Body of pancreas (tissue), 4 donors: ENCODE measurements around the gene OSBPL2. TPM values are rescaled to one million over a fixed set of nuclear protein-coding genes. Genes with fewer than 3 reads are reported as not detected.

Source experiments
- ATAC-seq: fragments of 150-250 bp; one replicate; pipeline ENCODE4 v1.9.1; 2016
- DNase-seq, 4 donors: peaks; one replicate each; pipeline ENCODE4 v3.0.0-alpha.2; 2019
- H3K27ac ChIP-seq, 4 donors: fragments of 200-600 bp; sonication (generic); 1 replicate in 3 of 4; 2 replicates in 1 of 4; pipeline versions ENCODE4 v1.5.1 to v1.6.1; 2016 to 2019; ENCODE audit warnings: mild to moderate bottlenecking in 1 of 4, mixed read lengths in 1 of 4, moderate library complexity in 1 of 4
- H3K27me3 ChIP-seq, 2 donors: fragments of 200-600 bp; sonication (generic); one replicate each; pipeline ENCODE4 v1.6.0; 2016; ENCODE audit warnings: mild to moderate bottlenecking in 1 of 2
- H3K36me3 ChIP-seq, 2 donors: fragments of 200-600 bp; sonication (generic); replicated peaks in 1 of 2; 2 replicates each; pipeline ENCODE4 v1.5.1; 2016; ENCODE audit warnings: low read depth in 2 of 2; ENCODE audit not compliant: insufficient read depth in 1 of 2
- H3K4me1 ChIP-seq: fragments of 200-600 bp; sonication (generic); one replicate; pipeline ENCODE4 v1.6.0; 2016
- H3K4me3 ChIP-seq, 2 donors: fragments of 200-600 bp; sonication (generic); 1 replicate in 1 of 2; 2 replicates in 1 of 2; pipeline ENCODE4 v1.5.1; 2016 to 2019
- H3K9me3 ChIP-seq, 3 donors: fragments of 200-600 bp; sonication (generic); 1 replicate in 2 of 3; 2 replicates in 1 of 3; pipeline ENCODE4 v1.5.1; 2016
- POLR2A ChIP-seq, 3 donors: fragments of 450-650 bp; IDR thresholded peaks; one replicate each; pipeline ENCODE4 v1.6.1; 2016; ENCODE audit warnings: antibody characterized with exemption in 3 of 3, mild to moderate bottlenecking in 2 of 3
- WGBS, 2 donors: methylation state at CpG; one replicate each; pipeline ENCODE4 v1.1.5; 2017; 5-methylcytosine and 5-hydroxymethylcytosine counted together
- intact Hi-C: fragments of 100-400 bp; cut with DNase I; formaldehyde crosslinking; loops from one replicate; pipeline ENCODE4 v1.15.1; 2023
- total RNA-seq, 2 donors: library from RNA; depleted of rRNA; stranded (reverse); fragments of >200 nt; gene quantifications; one replicate each; pipeline ENCODE4 v1.1.0, GENCODE V29; 2016
- TF ChIP-seq, protein P1 (sequence below), 7 experiments: fragments of 450-650 bp in 4 of 7; fragments of 200-600 bp in 3 of 7; sonication (generic) in 3 of 7; IDR thresholded peaks; one replicate each; pipeline ENCODE4 v1.5.1; 2016 to 2019; ENCODE audit warnings: antibody characterized with exemption in 7 of 7

The OSBPL2 gene
- total RNA-seq, 2 donors from 2014 or later: 54.5 to 71.9 TPM

GRCh38 chr20:62214067-62214466 is 24.3 kb upstream of the OSBPL2 start:
- H3K4me3 ChIP-seq: no peak overlapping the region
- no peak for TF ChIP-seq POLR2A (IDR thresholded peaks at IDR 0.05)
- TF ChIP-seq, protein P1, sequence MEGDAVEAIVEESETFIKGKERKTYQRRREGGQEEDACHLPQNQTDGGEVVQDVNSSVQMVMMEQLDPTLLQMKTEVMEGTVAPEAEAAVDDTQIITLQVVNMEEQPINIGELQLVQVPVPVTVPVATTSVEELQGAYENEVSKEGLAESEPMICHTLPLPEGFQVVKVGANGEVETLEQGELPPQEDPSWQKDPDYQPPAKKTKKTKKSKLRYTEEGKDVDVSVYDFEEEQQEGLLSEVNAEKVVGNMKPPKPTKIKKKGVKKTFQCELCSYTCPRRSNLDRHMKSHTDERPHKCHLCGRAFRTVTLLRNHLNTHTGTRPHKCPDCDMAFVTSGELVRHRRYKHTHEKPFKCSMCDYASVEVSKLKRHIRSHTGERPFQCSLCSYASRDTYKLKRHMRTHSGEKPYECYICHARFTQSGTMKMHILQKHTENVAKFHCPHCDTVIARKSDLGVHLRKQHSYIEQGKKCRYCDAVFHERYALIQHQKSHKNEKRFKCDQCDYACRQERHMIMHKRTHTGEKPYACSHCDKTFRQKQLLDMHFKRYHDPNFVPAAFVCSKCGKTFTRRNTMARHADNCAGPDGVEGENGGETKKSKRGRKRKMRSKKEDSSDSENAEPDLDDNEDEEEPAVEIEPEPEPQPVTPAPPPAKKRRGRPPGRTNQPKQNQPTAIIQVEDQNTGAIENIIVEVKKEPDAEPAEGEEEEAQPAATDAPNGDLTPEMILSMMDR (IDR thresholded peaks at IDR 0.05): no peak
- H3K27ac ChIP-seq: no peak overlapping the region
- H3K4me1 ChIP-seq: peaks cover 5% of the 10 kb centered on the region
- ATAC-seq (no peak), DNase-seq (no peak)
- 36 to 38% methylated on average over 8 to 12 of the region's 12 CpGs for whole genome bisulfite sequencing, 2 donors
- no peaks in the 10 kb centered on the region for H3K36me3 ChIP-seq
- H3K9me3 ChIP-seq: no peaks in the 10 kb centered on the region
- intact Hi-C loops: no loop called here
- H3K27me3 ChIP-seq: peaks cover 0 to 22% of the 10 kb centered on the region in 2 donors

DNA sequence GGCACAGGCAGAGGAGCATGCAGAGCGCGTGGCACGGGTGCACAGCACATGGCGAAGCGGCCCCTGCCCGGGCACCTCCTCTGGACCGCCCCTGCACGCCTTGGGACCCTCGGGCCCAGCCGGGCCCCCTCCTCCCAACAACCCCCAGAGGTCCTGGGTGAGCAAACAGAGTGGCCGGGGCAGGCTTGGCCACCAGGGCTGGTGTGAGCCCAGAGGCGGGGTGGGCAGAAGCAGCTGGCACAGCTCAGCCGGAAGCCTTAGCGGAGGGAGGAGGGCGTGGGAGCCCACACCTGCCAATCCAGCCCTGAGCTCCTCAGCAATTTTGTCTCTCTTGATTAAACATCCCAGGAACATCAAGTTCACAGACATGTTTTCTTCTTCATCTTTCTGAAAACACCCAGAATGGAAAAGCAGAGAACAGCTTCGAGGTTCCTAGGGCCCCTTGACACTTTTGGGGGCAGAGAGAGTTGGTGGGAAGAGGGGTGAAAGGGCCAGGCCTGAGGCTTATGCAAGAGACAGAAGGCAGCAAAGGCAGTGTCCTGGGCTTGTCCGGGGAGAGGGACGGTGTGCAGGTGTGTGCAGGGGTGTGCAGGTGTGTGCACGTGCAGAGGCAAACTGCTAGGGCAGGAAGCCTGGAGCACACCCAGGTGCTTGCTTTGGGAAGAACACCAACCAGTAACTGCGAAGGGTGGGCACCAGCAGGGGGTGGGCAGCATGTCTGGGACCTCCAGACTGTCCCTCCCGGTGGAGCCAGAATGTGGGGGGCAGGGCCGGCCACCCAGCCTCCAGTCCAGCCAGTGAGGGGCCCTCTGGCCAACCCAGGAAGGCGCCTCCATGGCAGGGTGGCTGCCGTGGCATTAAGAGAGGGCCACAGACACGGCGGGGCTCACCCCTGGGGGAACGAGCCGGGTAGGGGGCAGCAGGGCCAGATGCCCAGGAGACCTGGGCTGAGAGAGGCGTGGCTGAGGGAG is 23.0 kb upstream of the OSBPL2 start:
- DNase-seq: no peak
- Histone ChIP-seq H3K4me3 (no peak overlapping the region), H3K36me3 (no peaks in the 10 kb centered on the region), H3K4me1 (peaks cover 12% of the 10 kb centered on the region), H3K27ac (no peak overlapping the region), H3K27me3 (peaks cover 0 to 26% of the 10 kb centered on the region in 2 donors), H3K9me3 (no peaks in the 10 kb centered on the region)
- 71 to 72% methylated on average over 10 to 28 of the region's 29 CpGs for WGBS, 2 donors
- intact Hi-C loops: no loop called here
- no peak for ATAC-seq
- TF ChIP-seq POLR2A (IDR thresholded peaks at IDR 0.05): no peak
- TF ChIP-seq, protein P1 (IDR thresholded peaks at IDR 0.05): no peak

GRCh38 chr20:62215991-62216635 is 22.2 kb upstream of the OSBPL2 start:
- intact Hi-C loops: no loop called here
- ATAC-seq (no peak), DNase-seq (no peak)
- no peaks in the 10 kb centered on the region for H3K9me3 ChIP-seq
- H3K27ac ChIP-seq: no peak overlapping the region
- 71 to 77% methylated on average over 4 to 36 of the region's 40 CpGs for WGBS, 2 donors
- peaks cover 0 to 32% of the 10 kb centered on the region in 2 donors for H3K27me3 ChIP-seq
- no peaks in the 10 kb centered on the region for H3K36me3 ChIP-seq
- H3K4me1 ChIP-seq: peaks cover 19% of the 10 kb centered on the region
- H3K4me3 ChIP-seq: no peak overlapping the region
- TF ChIP-seq, protein P1 (IDR thresholded peaks at IDR 0.05): no peak
- no peak for TF ChIP-seq POLR2A (IDR thresholded peaks at IDR 0.05)

GRCh38 chr20:62216636-62217566 is 21.4 kb upstream of the OSBPL2 start:
- intact Hi-C loops: no loop called here
- H3K27ac ChIP-seq: no peak overlapping the region
- TF ChIP-seq, protein P1 (IDR thresholded peaks at IDR 0.05): no peak
- TF ChIP-seq POLR2A (IDR thresholded peaks at IDR 0.05): no peak
- H3K9me3 ChIP-seq: no peaks in the 10 kb centered on the region
- peaks cover 0 to 32% of the 10 kb centered on the region in 2 donors for H3K27me3 ChIP-seq
- 76 to 78% methylated on average over 19 to 26 of the region's 26 CpGs for WGBS, 2 donors
- no peak overlapping the region for H3K4me3 ChIP-seq
- H3K36me3 ChIP-seq: no peaks in the 10 kb centered on the region
- ATAC-seq (no peak), DNase-seq (no peak)
- peaks cover 19% of the 10 kb centered on the region for H3K4me1 ChIP-seq
